SU-DHL-6 (cell line): ENCODE measurements around the gene ACY1.

ENCODE experiments used
- H2AFZ ChIP-seq: fragments of 200-600 bp; sonication (generic); 2 replicates; pipeline ENCODE4 v1.6.1; 2014; ENCODE audit warnings: low read depth, mild to moderate bottlenecking, moderate library complexity, mixed read lengths, antibody characterized with exemption, low read length; ENCODE audit not compliant: severe bottlenecking
- H3F3A ChIP-seq: fragments of 200-600 bp; shearing (Covaris generic); 2 replicates; pipeline ENCODE4 v1.6.0; 2016; ENCODE audit warnings: antibody characterized with exemption, mild to moderate bottlenecking; ENCODE audit not compliant: insufficient read depth
- H3K27ac ChIP-seq: fragments of 200-600 bp; sonication (generic); 2 replicates; pipeline ENCODE4 v1.5.1; 2016; ENCODE audit warnings: low read depth, mild to moderate bottlenecking, low read length, moderate library complexity, mixed read lengths
- H3K27me3 ChIP-seq: fragments of 200-600 bp; sonication (generic), shearing (Covaris generic); 2 replicates; pipeline ENCODE4 v1.6.0; 2014; ENCODE audit warnings: mild to moderate bottlenecking, low read length
- H3K36me3 ChIP-seq: fragments of 200-600 bp; sonication (generic); 2 replicates; pipeline ENCODE4 v1.6.1; 2014; ENCODE audit warnings: mild to moderate bottlenecking, low read length, mixed read lengths
- H3K4me2 ChIP-seq: fragments of 300-600, 200-600 bp; shearing (Covaris generic), sonication (generic); 2 replicates; pipeline ENCODE4 v1.6.0; 2014; ENCODE audit warnings: low read length, low read depth, mild to moderate bottlenecking; ENCODE audit not compliant: poor library complexity, severe bottlenecking
- H3K4me3 ChIP-seq: fragments of 200-600 bp; sonication (generic); 2 replicates; pipeline ENCODE4 v1.5.1; 2014; ENCODE audit warnings: antibody characterized with exemption, low read length, mild to moderate bottlenecking, mixed read lengths; ENCODE audit not compliant: insufficient read depth, poor library complexity, severe bottlenecking
- H3K79me2 ChIP-seq: fragments of 200-600 bp; sonication (generic); 2 replicates; pipeline ENCODE4 v1.6.1; 2014; ENCODE audit warnings: mild to moderate bottlenecking, low read length, moderate library complexity; ENCODE audit not compliant: insufficient read depth
- H3K9ac ChIP-seq: fragments of 200-600 bp; sonication (generic); 2 replicates; pipeline ENCODE4 v1.7.0; 2014; ENCODE audit warnings: mild to moderate bottlenecking, low read length
- H3K9me2 ChIP-seq: fragments of 200-600 bp; sonication (generic); replicated peaks from 2 replicates; pipeline ENCODE4 v1.6.1; 2014; ENCODE audit warnings: low read length; ENCODE audit not compliant: insufficient read depth
- H3K9me3 ChIP-seq: fragments of 200-600 bp; sonication (generic); 2 replicates; pipeline ENCODE4 v1.6.1; 2014; ENCODE audit warnings: low read length, mixed read lengths; ENCODE audit not compliant: insufficient read depth
- H4K20me1 ChIP-seq: fragments of 200-600 bp; sonication (generic); 2 replicates; pipeline ENCODE4 v1.6.1; 2014; ENCODE audit warnings: low read depth, mild to moderate bottlenecking, antibody characterized with exemption, low read length, moderate library complexity, mixed read lengths
- EZH2phosphoT487 ChIP-seq: fragments of 200-600 bp; sonication (generic), shearing (Covaris generic); conservative IDR thresholded peaks from 2 replicates; pipeline ENCODE4 v1.6.1; 2018; ENCODE audit warnings: mild to moderate bottlenecking, antibody characterized with exemption, low read length, moderate library complexity, mixed read lengths
- TF ChIP-seq, protein P1 (sequence below): fragments of 200-600 bp; sonication (generic); IDR thresholded peaks from one replicate; pipeline ENCODE4 v1.5.1; 2017; ENCODE audit warnings: antibody characterized with exemption, mild to moderate bottlenecking, low read length, moderate library complexity; ENCODE audit not compliant: insufficient read depth, poor library complexity, severe bottlenecking

ACY1 gene

DNA sequence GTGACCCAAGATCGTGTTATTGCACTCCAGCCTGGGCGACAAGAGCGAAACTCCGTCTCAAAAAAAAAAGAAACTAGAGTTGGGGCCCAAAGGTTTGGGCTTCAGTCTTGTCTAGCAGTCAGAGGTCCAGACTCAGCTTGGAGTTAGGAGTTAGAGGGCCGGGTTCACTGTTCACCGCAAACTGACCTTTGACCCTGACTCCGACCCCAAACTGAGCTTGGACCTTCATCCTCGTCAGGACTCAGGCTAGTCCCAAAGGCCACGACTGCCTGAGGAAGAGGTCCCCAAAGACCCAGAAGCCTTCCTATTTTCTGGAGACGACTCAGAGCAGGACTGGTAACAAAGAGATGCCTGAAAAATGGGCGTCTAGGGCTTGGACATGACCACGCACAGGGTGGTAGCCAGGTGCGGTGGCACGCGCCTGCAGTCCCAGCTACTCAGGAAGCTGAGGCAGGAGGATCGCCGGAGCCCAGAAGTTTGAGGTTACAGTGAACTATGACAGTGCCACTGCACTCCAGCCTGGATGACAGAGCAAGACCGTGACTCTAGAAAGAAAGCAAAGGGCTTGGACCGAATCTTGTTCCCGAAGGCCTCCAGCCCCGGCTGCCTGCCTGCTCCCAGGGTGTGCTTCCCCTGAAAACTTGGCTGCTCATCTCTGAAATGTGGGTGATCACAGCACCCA, 35.1 kb downstream of the ACY1 start:
- no peaks in the 10 kb centered on the region for H3K36me3 ChIP-seq
- H4K20me1 ChIP-seq: no peaks in the 10 kb centered on the region
- H2AFZ ChIP-seq: no peak overlapping the region
- no peak overlapping the region for H3K4me3 ChIP-seq
- no peaks in the 10 kb centered on the region for H3K79me2 ChIP-seq
- H3K9ac ChIP-seq: no peak overlapping the region
- no peak overlapping the region for H3K27ac ChIP-seq
- no peak overlapping the region for H3K4me2 ChIP-seq
- no peaks in the 10 kb centered on the region for H3K9me2 ChIP-seq
- H3K9me3 ChIP-seq: no peaks in the 10 kb centered on the region
- TF ChIP-seq EZH2phosphoT487: no peak
- TF ChIP-seq, protein P1, sequence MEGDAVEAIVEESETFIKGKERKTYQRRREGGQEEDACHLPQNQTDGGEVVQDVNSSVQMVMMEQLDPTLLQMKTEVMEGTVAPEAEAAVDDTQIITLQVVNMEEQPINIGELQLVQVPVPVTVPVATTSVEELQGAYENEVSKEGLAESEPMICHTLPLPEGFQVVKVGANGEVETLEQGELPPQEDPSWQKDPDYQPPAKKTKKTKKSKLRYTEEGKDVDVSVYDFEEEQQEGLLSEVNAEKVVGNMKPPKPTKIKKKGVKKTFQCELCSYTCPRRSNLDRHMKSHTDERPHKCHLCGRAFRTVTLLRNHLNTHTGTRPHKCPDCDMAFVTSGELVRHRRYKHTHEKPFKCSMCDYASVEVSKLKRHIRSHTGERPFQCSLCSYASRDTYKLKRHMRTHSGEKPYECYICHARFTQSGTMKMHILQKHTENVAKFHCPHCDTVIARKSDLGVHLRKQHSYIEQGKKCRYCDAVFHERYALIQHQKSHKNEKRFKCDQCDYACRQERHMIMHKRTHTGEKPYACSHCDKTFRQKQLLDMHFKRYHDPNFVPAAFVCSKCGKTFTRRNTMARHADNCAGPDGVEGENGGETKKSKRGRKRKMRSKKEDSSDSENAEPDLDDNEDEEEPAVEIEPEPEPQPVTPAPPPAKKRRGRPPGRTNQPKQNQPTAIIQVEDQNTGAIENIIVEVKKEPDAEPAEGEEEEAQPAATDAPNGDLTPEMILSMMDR: no peak
- no peaks in the 10 kb centered on the region for H3K27me3 ChIP-seq
- no peaks in the 10 kb centered on the region for H3F3A ChIP-seq

DNA sequence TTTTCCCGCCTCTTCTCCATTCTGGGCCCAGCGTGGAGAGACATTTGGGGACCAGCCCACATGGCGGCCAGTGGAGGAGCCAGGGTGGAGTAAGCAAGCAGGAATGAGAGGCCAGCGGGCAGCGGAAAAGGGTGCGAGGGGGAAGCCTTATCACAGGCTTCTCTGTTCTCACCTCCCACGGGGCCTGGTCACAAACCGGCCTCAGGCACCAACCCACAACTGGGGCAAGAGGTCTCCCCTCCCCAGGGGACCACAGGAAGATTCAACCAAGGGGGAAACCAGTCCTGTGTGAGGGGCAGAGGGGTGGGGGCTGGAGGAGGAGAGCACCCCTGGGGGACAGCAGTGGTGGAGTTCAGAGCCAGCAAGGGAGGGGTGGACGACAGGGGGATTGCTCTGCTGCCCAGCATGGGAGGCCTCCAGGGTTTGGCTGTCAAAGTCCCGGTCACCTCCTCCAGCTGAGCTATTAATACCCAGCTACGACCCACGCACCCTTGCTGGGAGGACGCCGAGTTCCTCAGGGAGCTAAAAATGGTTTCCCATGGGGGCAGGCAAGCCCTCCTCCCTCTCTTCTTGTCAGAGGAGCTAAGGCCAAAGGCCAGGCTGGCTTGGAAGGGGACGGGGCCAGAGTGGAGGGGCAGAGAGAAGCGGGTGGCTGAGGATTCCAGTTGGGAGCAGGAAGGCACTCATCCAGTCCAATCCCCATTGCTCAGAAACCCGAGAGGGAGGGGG, 36.2 kb downstream of the ACY1 start:
- Histone ChIP-seq H3K36me3 (no peaks in the 10 kb centered on the region), H3K4me3 (no peak overlapping the region), H3K9me3 (no peaks in the 10 kb centered on the region), H3F3A (no peaks in the 10 kb centered on the region), H2AFZ (no peak overlapping the region), H3K79me2 (no peaks in the 10 kb centered on the region), H3K27me3 (no peaks in the 10 kb centered on the region), H4K20me1 (no peaks in the 10 kb centered on the region), H3K27ac (no peak overlapping the region), H3K4me2 (no peak overlapping the region), H3K9me2 (no peaks in the 10 kb centered on the region), H3K9ac (no peak overlapping the region)
- TF ChIP-seq, protein P1: no peak
- no peak for TF ChIP-seq EZH2phosphoT487

DNA sequence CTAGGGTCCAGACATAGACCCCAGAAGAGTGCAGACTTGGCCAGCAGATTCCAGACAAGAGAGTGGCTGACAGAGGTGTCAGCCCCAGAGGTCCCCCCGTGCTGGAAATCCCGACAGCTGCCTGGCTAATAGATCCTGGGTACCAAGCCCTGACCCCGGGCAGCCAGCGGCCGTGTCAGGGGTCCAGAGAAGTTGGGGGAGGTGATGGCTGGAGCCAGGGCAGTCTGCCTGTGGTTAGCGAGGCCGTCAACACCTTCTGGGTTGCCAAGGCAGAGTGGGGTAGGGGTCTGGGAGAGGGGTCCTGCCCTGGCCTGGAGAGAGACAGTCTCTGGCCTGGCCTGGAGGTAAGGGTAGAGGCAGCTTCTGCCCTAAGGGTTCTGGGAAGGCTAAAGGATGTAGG, 37.5 kb downstream of the ACY1 start:
- Histone ChIP-seq H3K4me2 (no peak overlapping the region), H3K27ac (no peak overlapping the region), H2AFZ (no peak overlapping the region), H3K36me3 (no peaks in the 10 kb centered on the region), H3F3A (no peaks in the 10 kb centered on the region), H3K79me2 (no peaks in the 10 kb centered on the region), H3K27me3 (no peaks in the 10 kb centered on the region), H3K9ac (no peak overlapping the region), H3K4me3 (no peak overlapping the region), H3K9me2 (no peaks in the 10 kb centered on the region), H4K20me1 (no peaks in the 10 kb centered on the region), H3K9me3 (no peaks in the 10 kb centered on the region)
- TF ChIP-seq, protein P1: no peak
- no peak for TF ChIP-seq EZH2phosphoT487
